ENCODE results near the gene AP4E1. TPM values are rescaled to one million over a fixed set of nuclear protein-coding genes. Genes with fewer than 3 reads are reported as not detected.

Gene AP4E1
- total and polyA plus RNA-seq, 2 of the 8 experiments (the other 6 are each of a cell fraction or from before 2014, with no cell fraction given), result 1.4 to 10.9 TPM

DNA sequence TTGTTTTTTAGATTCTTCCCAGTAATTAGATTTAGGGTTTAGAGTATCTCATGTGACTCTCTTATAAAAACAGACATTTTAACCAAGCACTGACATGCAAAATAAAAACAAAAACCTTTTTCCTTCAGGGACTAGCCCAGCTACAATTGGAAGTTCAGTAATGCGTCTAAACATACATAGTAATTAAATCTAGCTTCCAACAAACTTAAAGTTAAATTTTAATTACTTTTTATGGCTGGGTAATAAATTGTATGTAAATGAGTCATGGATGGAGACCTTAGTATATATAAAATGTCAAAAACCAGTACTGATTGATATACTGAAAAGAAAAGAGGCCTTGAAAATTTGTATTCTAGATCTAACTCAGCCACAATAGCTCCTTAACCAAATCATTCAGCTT lies 43.6 kb upstream of the AP4E1 start:
- Histone ChIP-seq H3K36me3 (ENCODE audit: control insufficient read depth in 2 of 4, insufficient read depth in 4 of 4, low read length in 3 of 4) (no peaks in the 10 kb centered on the region), H2BK120ac (replicated peaks; ENCODE audit: low read depth, low read length) (no peak overlapping the region), H3K27ac (ENCODE audit: low read depth, low read length) (no peak overlapping the region), H3K56ac (replicated peaks; ENCODE audit: insufficient read length, low read depth, low read length) (no peak overlapping the region), H3K14ac (ENCODE audit: insufficient read length) (no peak overlapping the region), H2BK12ac (ENCODE audit: low read depth, low read length) (no peak overlapping the region), H3K9ac (replicated peaks in 1 of 4; ENCODE audit: extremely low read depth in 1 of 4, low read depth in 3 of 4, low read length in 3 of 4) (no peak overlapping the region), H3K4me3 (ENCODE audit: extremely low read depth in 1 of 4, insufficient read depth in 2 of 4, low read depth in 3 of 4, low read length in 4 of 4) (no peak overlapping the region), H2BK20ac (ENCODE audit: low read length) (no peak overlapping the region), H4K20me1 (replicated peaks in 1 of 2; ENCODE audit: control insufficient read depth in 1 of 2, insufficient read depth in 2 of 2, low read length in 2 of 2) (no peaks in the 10 kb centered on the region), H2BK15ac (ENCODE audit: low read length) (no peak overlapping the region), H3K4me2 (ENCODE audit: insufficient read depth in 1 of 2, low read depth in 2 of 2, low read length in 2 of 2) (no peak overlapping the region), H2AK5ac (ENCODE audit: low read depth, low read length) (no peak overlapping the region), H3K9me3 (ENCODE audit: insufficient read depth in 2 of 2, low read depth in 1 of 2, low read length in 1 of 2) (no peaks in the 10 kb centered on the region), H3K79me1 (ENCODE audit: low read depth, low read length) (no peaks in the 10 kb centered on the region), H4K91ac (replicated peaks; ENCODE audit: insufficient read length, low read length) (no peak overlapping the region), H3K79me2 (ENCODE audit: control insufficient read depth in 1 of 2, insufficient read depth in 2 of 2, low read length in 2 of 2) (no peaks in the 10 kb centered on the region), H4K8ac (ENCODE audit: extremely low read depth, insufficient read depth, low read length) (no peak overlapping the region), H3K23ac (ENCODE audit: insufficient read length) (no peak overlapping the region), H3K27me3 (replicated peaks in 1 of 4; ENCODE audit: control insufficient read depth in 3 of 4, extremely low read depth in 1 of 4, insufficient read depth in 3 of 4, low read length in 3 of 4) (no peaks in the 10 kb centered on the region), H3K4me1 (replicated peaks in 1 of 4; ENCODE audit: control insufficient read depth in 3 of 4, insufficient read depth in 4 of 4, low read length in 3 of 4) (peaks cover 0 to 3% (median 0%) of the 10 kb centered on the region in 4 experiments; a peak in 1 of 7 replicates), H3K18ac (ENCODE audit: extremely low read depth, low read length) (no peak overlapping the region), H2BK5ac (ENCODE audit: low read depth, low read length) (no peak overlapping the region), H2AFZ (ENCODE audit: low read length) (no peak overlapping the region), H3K4ac (replicated peaks; ENCODE audit: insufficient read length, low read depth, low read length) (no peak overlapping the region), H3K23me2 (ENCODE audit: low read depth, low read length) (no peaks in the 10 kb centered on the region; the same call in 1 of the 2 replicates), H4K5ac (ENCODE audit: insufficient read length, low read depth, low read length) (no peak overlapping the region)
- ChIA-PET POLR2A (ENCODE audit: partially characterized antibody) (no interaction called here), CTCF (ENCODE audit: partially characterized antibody) (interaction anchor here (1.2 to 2.7 kb wide), 4 partner anchors 12 to 189 kb away, joined by 3 to 10 read pairs (median 4); no protein-coding TSS in a partner anchor)
- WGBS, 2 experiments (ENCODE audit: extremely low coverage in 1 of 2, insufficient coverage in 1 of 2, insufficient read length in 1 of 2, insufficient replicate concordance in 2 of 2, low coverage in 1 of 2, low lambda C conversion rate in 2 of 2, missing lambda C conversion rate in 1 of 2), result 83% methylated on average over 1 of the region's 1 CpG; no CpG with 5 or more reads in 1 of the 2 experiments
- FAIRE-seq (no peak), DNase-seq (ENCODE audit: low read depth in 1 of 2, low spot score in 2 of 2) (no peak)
- TF ChIP-seq TEAD4 (IDR thresholded peaks at IDR 0.05; ENCODE audit: low read depth, low read length), result no peak
